HUES64 (cell line): ENCODE measurements around the gene DNAH8.

ENCODE experiments used
- H3K27ac ChIP-seq: 2 replicates; pipeline ENCODE4 v1.7.0; 2013; ENCODE audit warnings: low read depth, low read length, inconsistent platforms
- H3K27me3 ChIP-seq: 2 replicates; pipeline ENCODE4 v1.6.1; 2013; ENCODE audit warnings: mild to moderate bottlenecking, low read length; ENCODE audit not compliant: insufficient read depth
- H3K36me3 ChIP-seq: 2 replicates; pipeline ENCODE4 v1.6.1; 2013; ENCODE audit warnings: mild to moderate bottlenecking, low read length; ENCODE audit not compliant: insufficient read depth
- H3K4me1 ChIP-seq: 2 replicates; pipeline ENCODE4 v1.6.1; 2013; ENCODE audit warnings: mild to moderate bottlenecking, low read length, moderate library complexity; ENCODE audit not compliant: insufficient read depth
- H3K4me3 ChIP-seq: 2 replicates; pipeline ENCODE4 v1.5.1; 2013; ENCODE audit warnings: mild to moderate bottlenecking, low read length, moderate library complexity
- H3K9ac ChIP-seq: 2 replicates; pipeline ENCODE4 v1.6.1; 2013; ENCODE audit warnings: mild to moderate bottlenecking, low read depth, low read length
- H3K9me3 ChIP-seq: 2 replicates; pipeline ENCODE4 v1.6.1; 2013; ENCODE audit warnings: low read depth, low read length; ENCODE audit not compliant: insufficient read depth
- WGBS: fragments of 150-250, 120-280 bp; methylation state at CpG from one replicate; pipeline ENCODE4 v1.1.7; 2013; ENCODE audit warnings: missing lambda C conversion rate; 5-methylcytosine and 5-hydroxymethylcytosine counted together

DNAH8 gene

GRCh38 chr6:38846361-38846760 lies 131.2 kb downstream of the DNAH8 start:
- Histone ChIP-seq H3K4me1 (peaks cover 4% of the 10 kb centered on the region; the same call in 1 of the 2 replicates), H3K27me3 (no peaks in the 10 kb centered on the region), H3K4me3 (no peak overlapping the region), H3K27ac (no peak overlapping the region), H3K9ac (no peak overlapping the region), H3K9me3 (no peaks in the 10 kb centered on the region), H3K36me3 (no peaks in the 10 kb centered on the region)
- 84% methylated on average over 3 of the region's 3 CpGs for WGBS

- peaks cover 4% of the 10 kb centered on the region; the same call in 1 of the 2 replicates for H3K4me1 ChIP-seq
- no peak overlapping the region for H3K4me3 ChIP-seq
- 96% methylated on average over 1 of the region's 1 CpG for WGBS
- no peak overlapping the region for H3K9ac ChIP-seq
- no peaks in the 10 kb centered on the region for H3K9me3 ChIP-seq
- H3K27ac ChIP-seq, result no peak overlapping the region
- H3K36me3 ChIP-seq, result no peaks in the 10 kb centered on the region
- H3K27me3 ChIP-seq, result no peaks in the 10 kb centered on the region
Measured at GRCh38 chr6:38846844-38847243, 131.7 kb downstream of the DNAH8 start.

GRCh38 chr6:38847497-38847896 lies 132.4 kb downstream of the DNAH8 start:
- WGBS, result 91% methylated on average over 2 of the region's 2 CpGs
- Histone ChIP-seq H3K9ac (no peak overlapping the region), H3K4me1 (peaks cover 8% of the 10 kb centered on the region), H3K27ac (no peak overlapping the region), H3K4me3 (no peak overlapping the region), H3K9me3 (no peaks in the 10 kb centered on the region), H3K36me3 (no peaks in the 10 kb centered on the region), H3K27me3 (no peaks in the 10 kb centered on the region)

- 90% methylated on average over 2 of the region's 2 CpGs for WGBS
- Histone ChIP-seq H3K9me3 (no peaks in the 10 kb centered on the region), H3K27me3 (no peaks in the 10 kb centered on the region), H3K4me3 (no peak overlapping the region), H3K4me1 (peaks cover 15% of the 10 kb centered on the region), H3K9ac (no peak overlapping the region), H3K27ac (no peak overlapping the region), H3K36me3 (no peaks in the 10 kb centered on the region)
Measured at GRCh38 chr6:38848760-38849159, 133.6 kb downstream of the DNAH8 start.

GRCh38 chr6:38852215-38852614 lies 137.1 kb downstream of the DNAH8 start:
- H3K9me3 ChIP-seq, result no peaks in the 10 kb centered on the region
- H3K27ac ChIP-seq, result no peak overlapping the region
- H3K9ac ChIP-seq, result no peak overlapping the region
- WGBS, result 80% methylated on average over 3 of the region's 3 CpGs
- no peaks in the 10 kb centered on the region for H3K36me3 ChIP-seq
- H3K4me1 ChIP-seq, result peaks cover 15% of the 10 kb centered on the region
- H3K27me3 ChIP-seq, result no peaks in the 10 kb centered on the region
- H3K4me3 ChIP-seq, result no peak overlapping the region

GRCh38 chr6:38853236-38853635 lies 138.1 kb downstream of the DNAH8 start:
- no peaks in the 10 kb centered on the region for H3K9me3 ChIP-seq
- H3K27me3 ChIP-seq, result no peaks in the 10 kb centered on the region
- peaks cover 15% of the 10 kb centered on the region for H3K4me1 ChIP-seq
- no CpG with 5 or more reads among the region's 2 CpGs for WGBS
- no peak overlapping the region for H3K27ac ChIP-seq
- no peaks in the 10 kb centered on the region for H3K36me3 ChIP-seq
- no peak overlapping the region for H3K4me3 ChIP-seq
- no peak overlapping the region for H3K9ac ChIP-seq

GRCh38 chr6:38856492-38856891 lies 141.4 kb downstream of the DNAH8 start:
- WGBS, result 89% methylated on average over 2 of the region's 2 CpGs
- Histone ChIP-seq H3K9me3 (no peaks in the 10 kb centered on the region), H3K27ac (no peak overlapping the region), H3K4me1 (peaks cover 11% of the 10 kb centered on the region), H3K4me3 (no peak overlapping the region), H3K9ac (no peak overlapping the region), H3K27me3 (no peaks in the 10 kb centered on the region), H3K36me3 (no peaks in the 10 kb centered on the region)

GRCh38 chr6:38857815-38858214 lies 142.7 kb downstream of the DNAH8 start:
- WGBS, result 88% methylated on average over 4 of the region's 5 CpGs

GRCh38 chr6:38860041-38860440 lies 144.9 kb downstream of the DNAH8 start:
- H3K27ac ChIP-seq, result no peak overlapping the region
- H3K9ac ChIP-seq, result no peak overlapping the region
- no peaks in the 10 kb centered on the region for H3K9me3 ChIP-seq
- H3K4me3 ChIP-seq, result no peak overlapping the region
- no peaks in the 10 kb centered on the region for H3K27me3 ChIP-seq
- no peaks in the 10 kb centered on the region for H3K4me1 ChIP-seq
- WGBS, result 91% methylated on average over 2 of the region's 2 CpGs
- no peaks in the 10 kb centered on the region for H3K36me3 ChIP-seq

More at GRCh38 chr6:38857815-38858214, 142.7 kb downstream of the DNAH8 start:
- no peaks in the 10 kb centered on the region for H3K9me3 ChIP-seq
- no peak overlapping the region for H3K27ac ChIP-seq
- no peak overlapping the region for H3K9ac ChIP-seq
- H3K36me3 ChIP-seq, result no peaks in the 10 kb centered on the region
- H3K4me3 ChIP-seq, result no peak overlapping the region
- no peaks in the 10 kb centered on the region for H3K27me3 ChIP-seq
- peaks cover 4% of the 10 kb centered on the region for H3K4me1 ChIP-seq

GRCh38 chr6:38861926-38862401 lies 146.9 kb downstream of the DNAH8 start:
- no peaks in the 10 kb centered on the region for H3K4me1 ChIP-seq
- no peaks in the 10 kb centered on the region for H3K27me3 ChIP-seq
- no peak overlapping the region for H3K27ac ChIP-seq
- H3K9ac ChIP-seq, result no peak overlapping the region
- no peak overlapping the region for H3K4me3 ChIP-seq
- WGBS, result 93% methylated on average over 4 of the region's 4 CpGs
- no peaks in the 10 kb centered on the region for H3K9me3 ChIP-seq
- H3K36me3 ChIP-seq, result no peaks in the 10 kb centered on the region

GRCh38 chr6:38865521-38866174 lies 150.5 kb downstream of the DNAH8 start:
- WGBS, result 70% methylated on average over 1 of the region's 1 CpG
- no peak overlapping the region for H3K4me3 ChIP-seq
- H3K4me1 ChIP-seq, result no peaks in the 10 kb centered on the region

GRCh38 chr6:38867726-38868125 lies 152.6 kb downstream of the DNAH8 start:
- Histone ChIP-seq H3K9me3 (no peaks in the 10 kb centered on the region), H3K36me3 (no peaks in the 10 kb centered on the region), H3K9ac (no peak overlapping the region), H3K4me1 (no peaks in the 10 kb centered on the region), H3K27ac (no peak overlapping the region), H3K27me3 (no peaks in the 10 kb centered on the region), H3K4me3 (no peak overlapping the region)
- WGBS, result 100% methylated on average over 2 of the region's 2 CpGs

More at GRCh38 chr6:38865521-38866174, 150.5 kb downstream of the DNAH8 start:
- no peak overlapping the region for H3K27ac ChIP-seq
- no peak overlapping the region for H3K9ac ChIP-seq
- no peaks in the 10 kb centered on the region for H3K9me3 ChIP-seq
- H3K27me3 ChIP-seq, result no peaks in the 10 kb centered on the region
- no peaks in the 10 kb centered on the region for H3K36me3 ChIP-seq
